ENCODE data around the gene PTPN1.

GRCh38 chr20:50633361-50633760 is 123.2 kb downstream of the PTPN1 start:
- TF ChIP-seq CTCF (IDR thresholded peaks at IDR 0.05) (no peak), POLR2A (IDR thresholded peaks at IDR 0.05) (no peak)

All from thyroid gland (tissue), 4 donors.